Subcutaneous adipose tissue (tissue), 4 donors: ENCODE data around the gene SNRPB. TPM values are rescaled to one million over a fixed set of nuclear protein-coding genes. Genes with fewer than 3 reads are reported as not detected.

Experiments used
- total RNA-seq, 4 donors: library from RNA; depleted of rRNA; stranded (reverse); fragments of >200 nt; gene quantifications; one replicate each; pipeline ENCODE4 v1.1.0, GENCODE V29; 2016
- TF ChIP-seq, protein P1 (sequence below): fragments of 450-650 bp; IDR thresholded peaks from one replicate; pipeline ENCODE4 v1.5.1; 2016; ENCODE audit warnings: low read depth, mild to moderate bottlenecking, control low read depth, antibody characterized with exemption, moderate library complexity

Gene SNRPB
- total RNA-seq, 4 donors from 2014 or later: 101 to 119 (median 116) TPM

DNA sequence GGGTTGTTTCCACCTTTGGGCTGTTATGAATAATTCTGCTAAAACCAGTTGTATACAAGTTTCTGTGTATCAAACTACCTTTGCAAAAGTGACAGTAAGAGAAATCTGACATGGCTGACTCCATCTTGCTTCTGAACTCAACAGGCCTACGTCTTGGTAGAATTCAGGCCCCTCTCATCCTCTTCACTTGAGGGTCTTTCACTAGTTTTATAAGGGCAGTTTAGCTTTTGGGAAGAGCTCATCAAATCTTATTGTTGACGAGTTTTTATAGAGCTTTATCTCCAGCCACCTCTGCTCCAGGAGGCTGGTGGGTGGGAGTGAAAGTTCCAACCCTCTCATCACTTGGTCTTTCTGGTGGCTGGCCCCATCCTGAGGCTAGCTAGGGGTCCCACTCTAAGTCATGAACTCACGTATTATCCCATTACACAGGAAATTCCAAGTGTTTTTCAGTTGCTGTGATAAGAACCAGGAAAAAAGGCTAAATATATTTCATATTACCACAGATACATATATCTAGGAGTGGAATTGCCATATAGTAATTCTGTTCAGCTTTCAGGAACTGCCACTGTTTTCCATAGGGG is 11.6 kb downstream of the SNRPB start:
- TF ChIP-seq, protein P1, sequence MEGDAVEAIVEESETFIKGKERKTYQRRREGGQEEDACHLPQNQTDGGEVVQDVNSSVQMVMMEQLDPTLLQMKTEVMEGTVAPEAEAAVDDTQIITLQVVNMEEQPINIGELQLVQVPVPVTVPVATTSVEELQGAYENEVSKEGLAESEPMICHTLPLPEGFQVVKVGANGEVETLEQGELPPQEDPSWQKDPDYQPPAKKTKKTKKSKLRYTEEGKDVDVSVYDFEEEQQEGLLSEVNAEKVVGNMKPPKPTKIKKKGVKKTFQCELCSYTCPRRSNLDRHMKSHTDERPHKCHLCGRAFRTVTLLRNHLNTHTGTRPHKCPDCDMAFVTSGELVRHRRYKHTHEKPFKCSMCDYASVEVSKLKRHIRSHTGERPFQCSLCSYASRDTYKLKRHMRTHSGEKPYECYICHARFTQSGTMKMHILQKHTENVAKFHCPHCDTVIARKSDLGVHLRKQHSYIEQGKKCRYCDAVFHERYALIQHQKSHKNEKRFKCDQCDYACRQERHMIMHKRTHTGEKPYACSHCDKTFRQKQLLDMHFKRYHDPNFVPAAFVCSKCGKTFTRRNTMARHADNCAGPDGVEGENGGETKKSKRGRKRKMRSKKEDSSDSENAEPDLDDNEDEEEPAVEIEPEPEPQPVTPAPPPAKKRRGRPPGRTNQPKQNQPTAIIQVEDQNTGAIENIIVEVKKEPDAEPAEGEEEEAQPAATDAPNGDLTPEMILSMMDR: no peak

DNA sequence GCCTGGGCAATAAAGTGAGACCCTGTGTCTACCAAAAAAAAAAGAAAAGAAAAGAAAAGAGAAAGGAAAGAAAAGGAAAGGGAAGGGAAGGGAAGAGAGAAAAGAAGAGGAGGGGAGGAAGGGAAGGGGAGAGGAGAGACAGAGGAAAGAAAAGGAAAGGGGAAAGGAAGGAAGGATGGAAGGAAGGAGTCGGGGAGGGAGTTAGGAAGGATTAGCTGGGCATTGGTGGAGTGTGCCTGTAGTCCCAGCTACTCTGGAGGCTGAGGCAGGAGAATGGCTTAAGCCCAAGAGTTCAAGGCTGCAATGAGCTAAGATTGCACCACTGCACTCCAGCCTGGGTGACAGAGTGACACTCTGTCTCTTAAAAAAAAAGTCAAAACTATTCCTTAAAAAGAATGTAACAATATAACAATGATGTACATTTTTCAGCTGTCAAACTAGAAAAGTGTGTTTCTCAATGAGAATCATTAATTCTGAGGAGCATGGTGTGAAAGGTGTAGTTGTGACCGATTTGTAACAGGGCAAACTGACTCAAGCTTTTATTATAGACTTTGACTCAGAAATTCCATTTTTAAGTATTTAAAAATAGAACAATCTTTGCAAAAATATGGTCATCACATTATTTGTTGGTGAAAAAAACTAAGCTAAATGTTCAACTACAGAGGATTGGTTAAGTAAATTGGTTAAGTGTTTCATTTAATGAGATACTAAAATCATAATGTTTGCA is 14.7 kb downstream of the SNRPB start:
- TF ChIP-seq, protein P1: no peak

DNA sequence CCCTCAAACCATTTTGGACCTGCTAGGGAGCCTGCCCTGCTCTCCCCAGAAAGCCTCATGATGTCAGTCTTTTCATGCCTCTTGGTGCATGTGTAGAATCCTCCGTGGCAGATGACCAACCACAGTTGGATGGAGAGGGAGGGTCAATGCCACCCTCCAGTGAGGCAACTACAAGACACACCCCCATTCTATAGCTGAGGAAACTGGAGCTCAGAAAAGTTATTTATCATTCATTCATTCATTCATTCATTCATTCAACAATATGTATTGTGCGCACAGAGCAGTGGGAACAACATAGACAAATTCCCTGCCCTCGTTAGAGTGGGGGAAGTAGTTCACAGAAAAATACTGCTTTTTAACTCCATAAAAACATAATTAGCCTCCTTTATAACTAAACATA is 16.8 kb downstream of the SNRPB start:
- TF ChIP-seq, protein P1: no peak

DNA sequence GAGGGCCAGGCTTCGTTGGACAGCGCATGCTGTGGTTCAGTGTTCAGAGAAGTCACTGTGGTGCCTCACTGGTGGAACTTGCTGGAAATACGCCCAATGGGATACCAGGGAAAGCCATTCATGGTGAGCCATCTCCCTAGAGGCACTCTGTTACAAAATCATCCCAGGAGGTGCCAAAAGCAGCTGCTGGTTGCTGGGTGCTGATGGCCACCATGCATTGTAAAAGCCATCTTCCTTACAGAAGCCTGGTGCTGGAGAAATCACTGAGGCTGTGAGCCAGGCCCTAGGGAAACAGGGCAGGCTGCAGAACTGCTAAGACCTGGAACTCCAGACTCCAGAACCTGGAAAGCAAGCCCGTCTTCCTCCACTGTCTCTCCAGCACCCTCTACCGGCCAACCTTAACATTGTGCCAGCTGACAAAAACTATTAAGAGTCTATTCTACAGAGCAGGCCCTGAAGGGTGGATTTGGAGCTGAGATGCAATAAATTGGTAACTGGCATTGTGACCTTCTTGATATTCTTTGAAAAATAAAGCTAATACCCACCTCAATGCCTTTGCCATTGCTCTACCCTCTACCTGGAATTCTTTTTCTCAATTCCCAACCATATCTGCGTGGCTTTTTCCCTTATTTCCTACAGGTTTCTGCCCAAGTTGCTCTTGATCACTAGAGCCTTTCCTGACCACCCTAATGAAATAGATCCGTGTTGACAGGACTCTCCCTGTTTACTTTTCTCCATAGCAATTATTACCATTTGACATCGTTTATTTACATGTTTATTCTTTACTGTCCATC is 18.5 kb downstream of the SNRPB start:
- TF ChIP-seq, protein P1: no peak

DNA sequence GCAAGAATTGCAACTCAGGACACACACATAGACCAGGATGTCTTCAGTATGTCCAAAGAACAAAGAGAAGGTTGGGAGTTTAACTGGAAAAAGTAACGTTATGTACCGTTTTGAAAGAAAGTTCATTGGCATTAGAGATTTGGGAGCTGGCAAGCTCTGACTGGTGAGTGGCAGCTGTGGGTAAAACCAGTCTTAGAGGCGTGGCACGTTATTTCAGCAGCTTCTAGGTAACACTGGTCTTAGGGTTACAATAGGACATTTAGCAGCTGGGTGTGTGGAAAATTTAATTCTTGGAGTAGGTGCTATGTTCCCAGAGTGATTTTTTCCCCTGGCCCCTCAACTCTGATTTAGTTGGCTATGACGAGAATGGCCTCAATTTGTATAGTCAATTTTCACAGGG is 19.2 kb downstream of the SNRPB start:
- TF ChIP-seq, protein P1: no peak

DNA sequence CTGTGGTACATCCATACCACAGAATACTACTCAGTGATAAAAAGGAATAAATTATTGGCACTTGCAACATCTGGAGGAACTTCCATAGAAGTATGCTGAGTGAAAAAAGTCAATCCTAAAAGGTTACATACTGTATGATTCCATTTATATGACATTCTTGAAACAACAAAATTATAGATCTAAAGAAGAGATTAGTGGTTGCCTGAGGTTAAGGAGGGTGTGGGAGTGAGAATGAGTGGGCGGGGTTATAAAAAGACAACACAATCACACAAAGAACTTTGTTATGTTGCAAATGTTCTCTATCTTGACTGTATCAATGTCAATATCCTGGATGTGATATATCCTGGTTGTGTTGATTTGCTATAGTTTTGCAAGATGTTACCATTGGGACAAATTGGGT is 21.2 kb downstream of the SNRPB start:
- TF ChIP-seq, protein P1: no peak

DNA sequence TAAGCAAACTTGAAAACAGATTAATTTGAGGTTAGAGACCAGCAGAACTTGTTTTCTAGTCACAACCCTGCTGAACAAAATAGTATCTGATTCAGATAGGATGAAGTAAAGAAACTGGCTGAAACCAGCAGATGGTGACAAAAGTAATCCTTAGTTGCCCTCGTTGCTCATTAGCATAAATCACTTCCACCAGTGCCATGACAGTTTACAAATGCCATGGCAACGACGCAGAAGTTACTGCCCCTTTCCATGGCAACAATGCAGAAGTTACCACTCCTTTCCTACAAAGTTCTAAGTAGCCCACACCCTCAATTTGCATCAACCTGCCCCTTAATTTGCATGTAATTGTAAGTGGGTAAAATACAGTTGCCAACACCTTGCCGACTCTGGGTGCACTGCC is 23.7 kb downstream of the SNRPB start:
- TF ChIP-seq, protein P1: no peak
